ENCODE results near the gene RRAS.
"Not testable (repeated sequence)": the region's sequence is repeated elsewhere in the genome, so short reads cannot be mapped to it uniquely, and the experiment has no call there.

Gene RRAS

GRCh38 chr19:49641688-49642491 is 1.9 kb upstream of the RRAS start, which contains the start of gene SCAF1:
Gene SCAF1, plus strand, starts transcription at chr19:49642209. Its CDS starts 2,818 bp downstream, at chr19:49645027.
- H3K9me3 ChIP-seq (ENCODE audit: low read length) = no peaks in the 10 kb centered on the region
- H3K36me3 ChIP-seq (ENCODE audit: insufficient read depth, low read length) = peaks cover 23% of the 10 kb centered on the region
- H2AFZ ChIP-seq (ENCODE audit: low read depth, low read length) = no peak within 1 kb of the TSS
- peak within 1 kb of the TSS; percentile 99 for H3K4me3 ChIP-seq (ENCODE audit: low read length)
- H3K27me3 ChIP-seq (ENCODE audit: insufficient read depth, low read length) = no peaks in the 10 kb centered on the region
- peaks cover 33% of the 10 kb centered on the region for H3K4me1 ChIP-seq (ENCODE audit: insufficient read depth, low read length)

GRCh38 chr19:49639401-49640112 is 386 bp downstream of the RRAS start:
- no peaks in the 10 kb centered on the region for H3K9me3 ChIP-seq (ENCODE audit: low read length)
- peaks cover 45% of the 10 kb centered on the region for H3K4me1 ChIP-seq (ENCODE audit: insufficient read depth, low read length)
- H3K27me3 ChIP-seq (ENCODE audit: insufficient read depth, low read length) = no peaks in the 10 kb centered on the region
- peak overlapping the region; percentile 33 for H3K4me3 ChIP-seq (ENCODE audit: low read length)
- peaks cover 4% of the 10 kb centered on the region for H3K36me3 ChIP-seq (ENCODE audit: insufficient read depth, low read length)
- peak overlapping the region; percentile 23 for H2AFZ ChIP-seq (ENCODE audit: low read depth, low read length)

- Histone ChIP-seq H3K4me3 (ENCODE audit: low read length) (no peak overlapping the region), H3K27me3 (ENCODE audit: insufficient read depth, low read length) (no peaks in the 10 kb centered on the region), H3K4me1 (ENCODE audit: insufficient read depth, low read length) (peaks cover 38% of the 10 kb centered on the region), H2AFZ (ENCODE audit: low read depth, low read length) (no peak overlapping the region), H3K36me3 (ENCODE audit: insufficient read depth, low read length) (no peaks in the 10 kb centered on the region), H3K9me3 (ENCODE audit: low read length) (no peaks in the 10 kb centered on the region)
These were observed 1.9 kb downstream of the RRAS start for GRCh38 chr19:49637821-49638738.

- no peak overlapping the region for H3K4me3 ChIP-seq (ENCODE audit: low read length)
- H3K4me1 ChIP-seq (ENCODE audit: insufficient read depth, low read length) = peaks cover 33% of the 10 kb centered on the region
- H3K36me3 ChIP-seq (ENCODE audit: insufficient read depth, low read length) = no peaks in the 10 kb centered on the region
- no peaks in the 10 kb centered on the region for H3K9me3 ChIP-seq (ENCODE audit: low read length)
- no peaks in the 10 kb centered on the region for H3K27me3 ChIP-seq (ENCODE audit: insufficient read depth, low read length)
- no peak overlapping the region for H2AFZ ChIP-seq (ENCODE audit: low read depth, low read length)
These were observed 3.6 kb downstream of the RRAS start for GRCh38 chr19:49636233-49636932.

DNA sequence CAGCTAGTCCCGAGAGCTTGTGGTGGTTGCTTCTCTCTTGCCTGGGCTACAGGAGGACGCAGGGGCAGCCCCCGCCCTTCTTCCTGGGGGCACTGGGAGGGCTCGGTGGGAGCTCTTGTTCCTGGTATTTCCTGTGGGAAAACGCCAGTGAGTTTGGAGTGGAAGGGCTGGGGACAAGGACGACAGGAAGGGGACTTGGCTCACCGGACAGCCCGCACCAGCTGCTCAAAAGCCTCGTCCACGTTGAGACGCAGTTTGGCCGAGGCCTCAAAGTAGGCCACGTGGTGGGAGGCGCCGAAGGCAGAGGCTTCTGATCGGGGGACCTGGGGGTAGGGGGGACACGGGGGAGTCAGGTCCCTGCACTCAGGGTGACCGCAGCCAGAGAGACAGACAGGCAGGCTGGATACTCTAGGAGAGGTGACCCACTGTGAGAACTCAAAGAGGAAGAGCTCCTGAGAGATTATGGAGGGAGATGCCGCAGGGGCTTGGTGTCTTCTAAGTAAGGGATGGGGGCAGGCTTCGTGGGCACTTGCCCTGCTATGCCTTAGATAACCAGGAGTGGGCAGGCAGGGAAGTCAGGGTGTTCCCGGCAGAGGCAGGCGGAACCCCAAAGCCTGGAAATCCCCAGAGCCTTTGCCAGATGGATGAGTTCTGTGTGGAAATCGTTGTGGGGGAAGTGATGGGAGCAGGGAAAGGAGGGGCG is 4.3 kb downstream of the RRAS start:
- Histone ChIP-seq H3K27me3 (ENCODE audit: insufficient read depth, low read length) (no peaks in the 10 kb centered on the region), H3K9me3 (ENCODE audit: low read length) (no peaks in the 10 kb centered on the region), H3K4me1 (ENCODE audit: insufficient read depth, low read length) (peaks cover 26% of the 10 kb centered on the region), H2AFZ (ENCODE audit: low read depth, low read length) (no peak overlapping the region), H3K4me3 (ENCODE audit: low read length) (no peak overlapping the region), H3K36me3 (ENCODE audit: insufficient read depth, low read length) (no peaks in the 10 kb centered on the region)

GRCh38 chr19:49633273-49633672 is 6.7 kb downstream of the RRAS start:
- H3K9me3 ChIP-seq (ENCODE audit: low read length); H2AFZ ChIP-seq (ENCODE audit: low read depth, low read length); H3K36me3 ChIP-seq (ENCODE audit: insufficient read depth, low read length); H3K27me3 ChIP-seq (ENCODE audit: insufficient read depth, low read length); H3K4me3 ChIP-seq (ENCODE audit: low read length): not testable (repeated sequence)
- H3K4me1 ChIP-seq (ENCODE audit: insufficient read depth, low read length) = peaks cover 19% of the 10 kb centered on the region

DNA sequence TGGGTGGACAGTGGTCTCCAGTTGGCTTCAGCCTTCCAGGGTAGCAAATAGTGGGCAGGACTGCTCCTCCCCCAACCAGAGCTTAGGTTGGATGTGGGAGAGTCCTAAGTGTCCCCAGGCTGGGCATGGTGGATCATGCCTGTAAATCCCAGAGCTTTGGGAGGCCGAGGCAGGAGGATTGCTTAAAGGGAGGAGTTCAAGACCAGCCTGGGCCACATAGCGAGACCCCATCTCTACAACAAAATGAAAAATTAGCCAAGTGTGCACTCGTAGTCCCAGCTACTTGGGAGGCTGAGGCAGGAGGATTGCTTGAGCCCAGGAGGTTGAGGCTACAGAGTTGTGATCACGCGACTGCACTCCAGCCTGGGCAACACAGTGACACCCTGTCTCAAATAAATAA is 7.4 kb downstream of the RRAS start:
- Histone ChIP-seq H3K36me3 (ENCODE audit: insufficient read depth, low read length) (peaks cover 8% of the 10 kb centered on the region), H3K27me3 (ENCODE audit: insufficient read depth, low read length) (no peaks in the 10 kb centered on the region)

GRCh38 chr19:49631610-49632192 is 8.2 kb downstream of the RRAS start:
- H3K36me3 ChIP-seq (ENCODE audit: insufficient read depth, low read length) = peaks cover 8% of the 10 kb centered on the region
- H3K27me3 ChIP-seq (ENCODE audit: insufficient read depth, low read length) = no peaks in the 10 kb centered on the region
- no peak overlapping the region for H3K4me3 ChIP-seq (ENCODE audit: low read length)
- no peak overlapping the region for H2AFZ ChIP-seq (ENCODE audit: low read depth, low read length)
- H3K9me3 ChIP-seq (ENCODE audit: low read length) = no peaks in the 10 kb centered on the region
- peaks cover 10% of the 10 kb centered on the region for H3K4me1 ChIP-seq (ENCODE audit: insufficient read depth, low read length)

More for the DNA sequence above, 7.4 kb downstream of the RRAS start:
- Histone ChIP-seq H3K4me1 (ENCODE audit: insufficient read depth, low read length) (peaks cover 13% of the 10 kb centered on the region), H3K4me3 (ENCODE audit: low read length) (no peak overlapping the region), H2AFZ (ENCODE audit: low read depth, low read length) (no peak overlapping the region), H3K9me3 (ENCODE audit: low read length) (no peaks in the 10 kb centered on the region)

DNA sequence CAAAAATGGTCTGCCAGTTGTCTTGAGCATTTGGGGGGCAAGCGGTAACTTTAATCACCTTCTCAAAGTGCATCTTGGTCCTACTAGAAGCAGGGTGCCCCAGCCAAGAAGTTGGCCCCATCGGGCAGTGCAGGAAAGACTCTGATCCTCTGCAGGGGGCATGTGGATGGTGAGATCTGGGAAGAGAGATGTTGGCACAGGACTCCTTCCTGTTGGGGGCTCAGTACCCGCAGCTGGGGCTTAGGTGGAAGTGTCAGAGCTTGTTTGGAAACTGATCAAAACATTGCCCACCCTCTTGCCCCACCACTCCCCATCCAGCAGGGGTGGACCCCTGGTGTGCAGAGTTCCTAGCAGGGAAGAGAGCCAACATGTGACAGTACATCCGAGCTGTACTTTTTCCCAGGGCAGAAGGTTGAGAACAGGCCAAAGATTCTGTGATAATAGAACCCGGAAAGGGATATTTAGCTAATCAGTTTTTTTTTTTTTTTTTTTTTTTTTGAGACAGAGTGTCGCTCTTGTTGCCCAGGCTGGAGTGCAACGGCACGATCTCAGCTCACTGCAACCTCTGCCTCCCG is 8.8 kb downstream of the RRAS start:
- Histone ChIP-seq H2AFZ (ENCODE audit: low read depth, low read length) (no peak overlapping the region), H3K9me3 (ENCODE audit: low read length) (no peaks in the 10 kb centered on the region), H3K36me3 (ENCODE audit: insufficient read depth, low read length) (peaks cover 14% of the 10 kb centered on the region), H3K27me3 (ENCODE audit: insufficient read depth, low read length) (no peaks in the 10 kb centered on the region), H3K4me1 (ENCODE audit: insufficient read depth, low read length) (peaks cover 4% of the 10 kb centered on the region), H3K4me3 (ENCODE audit: low read length) (no peak overlapping the region)

DNA sequence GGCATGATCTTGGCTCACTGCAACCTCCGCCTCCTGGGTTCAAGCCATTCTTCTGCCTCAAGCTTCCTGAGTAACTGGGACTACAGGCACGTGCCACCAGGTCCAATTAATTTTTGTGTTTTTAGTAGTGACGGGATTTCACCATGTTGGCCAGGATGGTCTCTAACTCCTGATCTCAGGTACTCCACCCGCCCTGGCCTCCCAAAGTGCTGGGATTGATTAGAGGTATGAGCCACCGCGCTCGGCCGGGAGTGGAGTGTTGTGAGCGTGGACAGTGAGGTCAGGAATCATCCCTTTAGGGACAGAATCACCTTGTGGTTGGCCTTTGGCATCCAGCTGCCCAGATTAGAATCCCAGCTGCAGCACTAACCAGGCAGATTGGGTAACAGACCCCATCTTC is 10.3 kb downstream of the RRAS start:
- no peak overlapping the region for H2AFZ ChIP-seq (ENCODE audit: low read depth, low read length)
- no peaks in the 10 kb centered on the region for H3K9me3 ChIP-seq (ENCODE audit: low read length)
- H3K36me3 ChIP-seq (ENCODE audit: insufficient read depth, low read length) = peaks cover 25% of the 10 kb centered on the region
- H3K4me1 ChIP-seq (ENCODE audit: insufficient read depth, low read length) = no peaks in the 10 kb centered on the region
- no peak overlapping the region for H3K4me3 ChIP-seq (ENCODE audit: low read length)
- no peaks in the 10 kb centered on the region for H3K27me3 ChIP-seq (ENCODE audit: insufficient read depth, low read length)

GRCh38 chr19:49626226-49626625 is 13.7 kb downstream of the RRAS start:
- H3K27me3 ChIP-seq (ENCODE audit: insufficient read depth, low read length) = no peaks in the 10 kb centered on the region
- H2AFZ ChIP-seq (ENCODE audit: low read depth, low read length) = no peak overlapping the region
- H3K4me3 ChIP-seq (ENCODE audit: low read length) = no peak overlapping the region
- no peaks in the 10 kb centered on the region for H3K4me1 ChIP-seq (ENCODE audit: insufficient read depth, low read length)
- no peaks in the 10 kb centered on the region for H3K9me3 ChIP-seq (ENCODE audit: low read length)
- peaks cover 46% of the 10 kb centered on the region for H3K36me3 ChIP-seq (ENCODE audit: insufficient read depth, low read length)

Data from neuron (in vitro differentiated cells).